HG02852 (cell line): ENCODE measurements around the gene SH2D4B.
"Not testable (repeated sequence)": the region's sequence is repeated elsewhere in the genome, so short reads cannot be mapped to it uniquely, and the experiment has no call there.

Experiments
- ATAC-seq: cut with Tn5 transposase; IDR thresholded peaks from one replicate; pipeline ENCODE4 v1.9.1; 2021; ENCODE audit warnings: mild to moderate bottlenecking, moderate library complexity; ENCODE audit not compliant: unreplicated experiment

Gene SH2D4B

DNA sequence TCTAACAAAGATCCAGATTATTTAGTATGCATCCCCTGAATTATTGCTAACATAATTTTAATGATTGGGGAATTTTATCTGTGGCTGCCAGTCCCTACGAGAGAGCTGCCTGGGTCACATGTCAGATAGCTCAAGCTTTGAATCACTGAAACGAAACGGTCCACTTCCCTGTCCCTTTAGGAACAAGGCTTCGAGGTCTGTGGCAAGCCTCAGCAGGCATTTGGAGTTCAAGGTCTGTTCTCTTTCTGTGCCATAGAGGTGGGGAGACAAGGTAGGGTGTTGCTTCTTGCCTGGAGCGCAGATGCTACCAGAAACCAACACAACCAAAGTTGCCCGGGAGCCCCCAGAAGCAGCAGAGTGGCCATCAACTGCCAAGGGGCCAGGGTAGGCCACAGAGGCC, 13.9 kb upstream of the SH2D4B start:
- ATAC-seq, result no peak

GRCh38 chr10:80524190-80524909, 13.4 kb upstream of the SH2D4B start:
- ATAC-seq, result no peak

- ATAC-seq, result no peak
Measured at GRCh38 chr10:80526218-80526617, 11.5 kb upstream of the SH2D4B start.

DNA sequence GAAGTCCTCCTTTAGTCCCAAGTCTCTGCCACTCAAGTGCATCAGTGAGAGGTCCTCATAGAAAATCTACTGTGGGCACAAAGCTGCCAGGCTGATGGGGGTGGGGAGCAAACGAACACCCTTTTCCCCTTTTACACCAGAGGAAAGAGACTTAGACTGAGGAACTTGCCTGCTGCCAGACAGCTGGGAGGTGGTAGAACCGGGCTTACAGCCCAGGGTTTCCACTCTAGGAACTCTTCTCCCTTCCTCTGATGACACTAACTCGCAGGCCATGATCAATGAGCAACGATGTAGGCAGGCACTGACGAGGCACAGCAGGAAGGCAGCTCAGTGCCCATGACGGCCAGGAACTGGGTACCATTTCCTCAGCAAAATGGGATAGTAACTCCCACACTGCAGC, 11.0 kb upstream of the SH2D4B start:
- ATAC-seq, result no peak

- ATAC-seq, result no peak
Measured at GRCh38 chr10:80528185-80528700, 9.5 kb upstream of the SH2D4B start.

DNA sequence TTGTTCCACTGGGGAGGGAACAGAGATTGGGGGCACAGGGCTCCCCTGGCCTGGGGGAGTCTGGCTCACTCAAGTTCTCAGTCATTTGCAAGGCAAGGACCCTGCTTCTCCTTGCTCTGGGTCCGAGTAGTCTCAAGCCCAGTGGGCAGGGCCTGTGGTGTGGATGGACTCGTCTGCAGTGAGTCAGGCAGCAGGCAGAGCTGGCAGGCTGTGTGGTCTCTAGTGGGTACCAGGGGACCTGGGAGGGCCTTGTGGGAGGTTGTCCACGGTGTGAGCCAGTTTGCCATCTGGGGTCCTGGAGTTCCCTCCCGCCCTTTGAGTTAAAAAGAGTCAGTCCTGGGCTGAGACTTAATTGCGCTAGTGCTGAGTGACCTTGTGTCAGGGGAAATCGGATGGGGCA, 8.8 kb upstream of the SH2D4B start:
- ATAC-seq, result no peak

GRCh38 chr10:80529604-80530003, 8.1 kb upstream of the SH2D4B start:
- no peak for ATAC-seq

- ATAC-seq, result peak; percentile 58
Measured at GRCh38 chr10:80530251-80530650, 7.5 kb upstream of the SH2D4B start.

DNA sequence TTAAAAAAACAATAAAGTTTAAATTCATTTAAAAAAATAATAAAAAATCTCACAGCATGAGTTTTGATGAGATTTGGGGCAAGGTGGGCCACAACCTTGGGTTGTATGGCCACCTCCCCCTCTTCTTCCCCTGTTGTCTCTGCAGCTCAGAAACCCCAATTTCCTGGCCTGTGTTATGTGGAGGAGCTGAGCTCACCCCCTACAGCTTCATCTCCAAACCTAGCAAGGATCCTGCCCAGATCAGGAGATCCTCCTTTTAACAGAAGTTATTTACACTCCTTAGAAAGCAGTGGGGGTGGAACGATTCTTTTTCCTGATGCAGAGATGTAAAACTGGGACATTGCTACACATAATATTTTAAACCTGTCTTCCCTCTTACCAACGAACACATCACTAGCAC, 6.9 kb upstream of the SH2D4B start:
- ATAC-seq, result no peak

- no peak for ATAC-seq
Measured at GRCh38 chr10:80532571-80532970, 5.1 kb upstream of the SH2D4B start.

GRCh38 chr10:80534059-80534458, 3.6 kb upstream of the SH2D4B start:
- ATAC-seq, result not testable (repeated sequence)

DNA sequence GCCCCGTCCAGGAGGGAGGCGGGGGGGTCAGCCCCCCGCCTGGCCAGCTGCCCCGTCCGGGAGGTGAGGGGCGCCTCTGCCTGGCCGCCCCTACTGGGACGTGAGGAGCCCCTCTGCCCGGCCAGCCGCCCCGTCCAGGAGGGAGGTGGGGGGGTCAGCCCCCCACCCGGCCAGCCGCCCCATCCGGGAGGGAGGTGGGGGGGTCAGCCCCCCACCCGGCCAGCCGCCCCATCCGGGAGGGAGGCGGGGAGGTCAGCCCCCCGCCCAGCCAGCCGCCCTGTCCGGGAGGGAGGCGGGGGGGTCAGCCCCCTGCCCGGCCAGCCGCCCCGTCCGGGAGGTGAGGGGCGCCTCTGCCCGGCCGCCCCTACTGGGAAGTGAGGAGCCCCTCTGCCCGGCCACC, 3.1 kb upstream of the SH2D4B start:
- ATAC-seq, result not testable (repeated sequence)

GRCh38 chr10:80535671-80536360, 1.9 kb upstream of the SH2D4B start:
- ATAC-seq, result peak; percentile 79

DNA sequence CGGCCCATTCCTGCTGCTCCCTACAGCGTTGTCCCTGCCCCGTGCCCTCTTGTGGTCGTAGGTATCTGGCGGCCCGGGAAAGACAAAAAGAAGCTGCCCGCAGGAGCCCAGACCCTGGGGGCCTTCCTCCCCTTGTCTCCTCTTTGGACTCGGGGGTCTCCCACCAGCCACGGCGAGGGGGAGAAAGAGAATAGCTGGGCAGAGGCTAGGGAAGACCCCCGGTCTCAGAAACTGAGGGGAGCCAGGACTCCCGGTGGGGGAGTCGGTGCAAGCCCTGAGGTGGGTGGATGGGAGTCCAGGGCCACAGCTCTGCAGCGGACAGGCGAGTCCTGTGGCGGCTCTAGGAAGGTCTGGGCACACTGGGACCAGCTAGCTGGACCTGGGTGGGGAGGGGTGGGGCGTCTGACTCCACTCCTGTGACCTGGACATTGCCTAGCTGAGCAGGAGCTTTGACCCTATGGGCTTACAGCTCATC, 1.3 kb upstream of the SH2D4B start:
- no peak for ATAC-seq

DNA sequence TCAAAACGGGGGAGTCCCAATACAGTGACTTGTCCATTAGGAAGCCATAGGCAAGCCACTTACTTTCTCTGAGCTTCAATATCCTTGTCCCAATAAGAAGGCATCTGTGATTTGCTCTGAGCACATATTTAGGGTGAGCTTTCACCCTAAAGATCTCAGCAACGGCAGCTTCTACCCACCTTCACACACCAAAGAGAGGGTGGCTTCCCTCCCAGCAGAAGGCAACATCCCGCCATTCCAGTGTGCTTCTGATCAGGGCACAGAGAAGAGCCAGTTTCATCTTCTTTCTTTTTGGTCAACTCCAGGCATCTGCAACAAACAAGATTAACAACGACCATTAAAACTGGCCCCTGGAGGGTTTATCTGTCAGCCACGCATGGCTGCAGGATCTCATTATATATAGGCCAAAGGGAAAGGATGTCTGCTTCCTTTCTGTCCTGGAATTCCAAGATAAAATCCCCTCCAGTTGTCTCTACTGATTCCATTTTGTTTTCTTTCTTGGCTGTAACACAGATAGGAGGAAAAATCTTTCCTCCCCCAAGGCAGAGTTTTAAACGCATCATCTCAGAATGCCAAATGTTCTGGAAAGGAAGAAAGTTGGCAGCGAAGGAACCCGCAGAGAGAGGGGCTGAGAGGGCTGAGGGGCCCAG, 491 bp upstream of the SH2D4B start:
- no peak for ATAC-seq

DNA sequence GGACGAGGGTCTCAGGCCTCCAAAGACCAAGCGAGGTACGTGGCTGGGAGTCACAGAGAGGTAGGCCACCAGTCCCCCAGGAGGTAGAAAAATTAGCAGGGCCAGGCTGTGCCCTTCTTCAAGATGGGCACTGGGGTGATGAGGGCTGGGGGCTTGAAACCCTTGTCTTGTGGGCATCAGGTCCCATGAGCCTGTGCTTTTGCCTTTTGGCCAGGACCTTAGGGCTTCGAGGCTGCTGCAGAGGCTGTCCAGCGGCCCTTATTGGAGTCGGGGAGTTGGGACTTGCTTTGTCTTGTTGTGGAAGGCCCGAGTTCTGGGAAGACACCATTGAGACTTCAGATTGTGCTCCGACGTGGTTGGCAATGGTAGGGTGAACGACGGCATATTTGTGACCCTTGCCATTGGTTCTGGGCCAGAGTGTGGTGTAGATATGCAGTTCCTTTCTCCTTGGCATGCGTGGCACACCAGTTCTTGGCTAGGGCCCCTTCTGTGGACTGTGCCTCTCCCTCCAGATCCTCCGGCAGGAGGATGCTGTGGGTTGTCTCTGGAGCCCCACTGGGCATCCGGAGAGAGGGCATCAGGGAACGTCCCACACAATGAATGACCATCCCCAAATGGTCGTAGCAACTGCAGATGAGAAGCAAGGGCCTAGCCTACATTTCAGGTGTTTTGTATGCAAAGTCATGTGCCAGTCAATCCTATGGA, 931 bp downstream of the SH2D4B start:
- no peak for ATAC-seq

DNA sequence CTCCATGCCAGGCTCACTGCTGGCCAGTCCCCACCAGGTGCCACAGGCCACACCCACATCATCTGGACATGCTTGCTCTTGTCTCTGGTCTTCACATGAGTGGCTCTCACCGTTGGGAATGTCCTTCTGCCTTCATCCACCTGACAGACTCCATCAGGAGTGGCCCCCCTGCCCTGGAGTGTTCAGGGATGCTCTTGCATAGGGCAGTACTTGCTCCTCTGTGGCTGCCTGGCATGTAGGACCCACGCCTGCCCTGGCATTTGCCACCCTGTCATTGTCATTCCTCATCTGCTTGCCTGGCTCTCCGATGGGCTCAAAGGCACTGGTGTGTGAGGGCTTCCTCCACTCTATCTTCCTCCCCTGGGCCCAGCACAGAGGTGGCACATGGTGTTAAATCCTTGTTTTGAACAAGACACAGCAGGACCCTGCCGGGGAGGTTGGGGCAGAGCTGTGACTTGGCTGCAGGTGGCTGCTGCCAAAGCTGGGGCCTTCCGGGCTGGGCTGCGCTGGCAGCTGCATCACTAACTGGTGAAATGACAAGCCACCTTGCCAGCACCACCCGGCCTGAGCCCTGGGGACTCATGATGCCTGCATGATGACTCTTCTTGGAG, 1.8 kb downstream of the SH2D4B start:
- no peak for ATAC-seq

- ATAC-seq, result no peak
Measured at GRCh38 chr10:80540136-80540535, 2.4 kb downstream of the SH2D4B start.

GRCh38 chr10:80540618-80540980, 2.9 kb downstream of the SH2D4B start:
- no peak for ATAC-seq

DNA sequence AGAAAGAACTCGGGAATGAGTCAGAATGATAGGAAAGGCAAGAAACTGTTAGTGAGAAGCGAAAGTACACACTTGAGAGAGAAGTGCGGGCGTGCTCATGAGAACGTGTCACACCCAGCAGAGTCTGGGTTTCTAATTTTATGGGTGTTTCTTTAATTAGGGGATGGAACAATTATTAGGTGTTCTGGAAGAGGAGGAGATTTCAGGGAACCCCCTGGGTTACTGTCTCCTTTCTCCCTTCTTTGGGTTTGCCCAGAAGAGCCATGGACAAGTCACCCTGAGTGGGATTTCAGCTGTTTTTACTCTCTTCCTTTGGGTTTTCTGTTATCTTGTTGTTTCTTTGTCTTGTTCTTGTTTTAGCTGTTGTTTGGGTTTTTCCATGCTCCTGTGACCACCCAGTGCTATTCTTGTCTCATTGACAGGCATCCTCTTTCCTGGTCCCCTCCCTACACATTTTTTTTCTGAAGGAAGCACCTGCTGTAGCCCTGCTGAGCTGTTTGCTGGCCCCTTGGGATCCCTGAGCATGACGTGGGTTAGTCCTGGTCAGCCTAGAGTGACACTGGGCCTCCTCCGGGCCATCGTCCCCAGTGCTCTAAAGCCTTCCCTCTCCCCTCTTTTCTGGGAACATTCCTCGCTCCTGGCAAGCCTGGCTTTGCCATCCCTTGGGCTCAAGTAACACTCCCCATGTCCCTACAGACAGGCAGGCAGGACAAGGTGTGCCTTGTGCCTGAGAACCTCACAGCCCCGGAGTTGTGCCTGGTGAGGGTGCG, 3.5 kb downstream of the SH2D4B start:
- peak; percentile 71 for ATAC-seq
